HG03342 (cell line): ENCODE data around the gene PSTPIP1.
A peak's percentile ranks its signal among the peaks of the same experiment; 100 is the strongest.

Experiments
- ATAC-seq: cut with Tn5 transposase; IDR thresholded peaks from one replicate; pipeline ENCODE4 v1.9.1; 2021; ENCODE audit warnings: mild to moderate bottlenecking, moderate library complexity; ENCODE audit not compliant: unreplicated experiment

Gene PSTPIP1

GRCh38 chr15:76998663-76999285, 3.8 kb downstream of the PSTPIP1 start:
- no peak for ATAC-seq

GRCh38 chr15:76999996-77000395, 5.1 kb downstream of the PSTPIP1 start:
- ATAC-seq: no peak

- no peak for ATAC-seq
Observed at GRCh38 chr15:77001351-77001750, 6.4 kb downstream of the PSTPIP1 start.

- no peak for ATAC-seq
Observed at GRCh38 chr15:77001966-77002365, 7.0 kb downstream of the PSTPIP1 start.

- no peak for ATAC-seq
Observed at GRCh38 chr15:77002436-77002835, 7.5 kb downstream of the PSTPIP1 start.

GRCh38 chr15:77002954-77003912, 8.3 kb downstream of the PSTPIP1 start:
- peak; percentile 69 for ATAC-seq

GRCh38 chr15:77004189-77004588, 9.3 kb downstream of the PSTPIP1 start:
- no peak for ATAC-seq

GRCh38 chr15:77009176-77009575, 14.2 kb downstream of the PSTPIP1 start:
- no peak for ATAC-seq

- no peak for ATAC-seq
Observed at GRCh38 chr15:77009646-77010311, 14.9 kb downstream of the PSTPIP1 start.

- no peak for ATAC-seq
Observed at GRCh38 chr15:77010312-77010686, 15.4 kb downstream of the PSTPIP1 start.

- ATAC-seq: no peak
Observed at GRCh38 chr15:77010857-77011256, 15.9 kb downstream of the PSTPIP1 start.

- ATAC-seq: no peak
Observed at GRCh38 chr15:77012117-77012712, 17.3 kb downstream of the PSTPIP1 start.

GRCh38 chr15:77012868-77013267, 17.9 kb downstream of the PSTPIP1 start:
- peak; percentile 41 for ATAC-seq

- peak; percentile 55 for ATAC-seq
Observed at GRCh38 chr15:77013776-77014131, 18.8 kb downstream of the PSTPIP1 start.

- peak; percentile 48 for ATAC-seq
Observed at GRCh38 chr15:77014132-77015081, 19.5 kb downstream of the PSTPIP1 start.

- no peak for ATAC-seq
Observed at GRCh38 chr15:77015646-77016320, 20.9 kb downstream of the PSTPIP1 start.

GRCh38 chr15:77016321-77016695, 21.4 kb downstream of the PSTPIP1 start:
- ATAC-seq: no peak

GRCh38 chr15:77017091-77017660, 22.2 kb downstream of the PSTPIP1 start:
- ATAC-seq: no peak
